Measurements from ENCODE around the gene TMEM82. TPM values are rescaled to one million over a fixed set of nuclear protein-coding genes. Genes with fewer than 3 reads are reported as not detected.

TMEM82 gene
- total RNA-seq, 2 experiments from 2014 or later, result not detected

GRCh38 chr1:15724949-15725880, 17.1 kb upstream of the TMEM82 start:
- H3K4me3 Mint-ChIP-seq, result no peak overlapping the region
- no peak for ATAC-seq

GRCh38 chr1:15726508-15726907, 15.8 kb upstream of the TMEM82 start:
- ATAC-seq (no peak), DNase-seq (no peak)
- CTCF ChIA-PET, result no interaction called here
- Mint-ChIP-seq H3K27ac (no peak overlapping the region), H3K36me3 (peaks cover 7% of the 10 kb centered on the region), H3K4me3 (no peak overlapping the region), H3K4me1 (no peaks in the 10 kb centered on the region), H3K9me3 (ENCODE audit: low read depth) (no peaks in the 10 kb centered on the region), H3K27me3 (no peaks in the 10 kb centered on the region)

More at GRCh38 chr1:15724949-15725880, 17.1 kb upstream of the TMEM82 start:
- no peaks in the 10 kb centered on the region for H3K9me3 Mint-ChIP-seq (ENCODE audit: low read depth)
- peaks cover 7% of the 10 kb centered on the region for H3K36me3 Mint-ChIP-seq
- CTCF ChIA-PET, result no interaction called here
- no peaks in the 10 kb centered on the region for H3K4me1 Mint-ChIP-seq
- no peak overlapping the region for H3K27ac Mint-ChIP-seq
- no peak for DNase-seq
- no peaks in the 10 kb centered on the region for H3K27me3 Mint-ChIP-seq

GRCh38 chr1:15727021-15727420, 15.3 kb upstream of the TMEM82 start:
- no peak for DNase-seq

GRCh38 chr1:15727424-15727823, 14.9 kb upstream of the TMEM82 start:
- DNase-seq (no peak), ATAC-seq (no peak)
- Mint-ChIP-seq H3K4me3 (no peak overlapping the region), H3K36me3 (peaks cover 7% of the 10 kb centered on the region), H3K9me3 (ENCODE audit: low read depth) (no peaks in the 10 kb centered on the region), H3K27ac (no peak overlapping the region), H3K27me3 (no peaks in the 10 kb centered on the region), H3K4me1 (no peaks in the 10 kb centered on the region)
- CTCF ChIA-PET, result no interaction called here

More at GRCh38 chr1:15727021-15727420, 15.3 kb upstream of the TMEM82 start:
- Mint-ChIP-seq H3K27me3 (no peaks in the 10 kb centered on the region), H3K36me3 (peaks cover 7% of the 10 kb centered on the region), H3K4me1 (no peaks in the 10 kb centered on the region), H3K9me3 (ENCODE audit: low read depth) (no peaks in the 10 kb centered on the region), H3K27ac (no peak overlapping the region), H3K4me3 (no peak overlapping the region)
- CTCF ChIA-PET, result no interaction called here
- ATAC-seq, result no peak

- Mint-ChIP-seq H3K36me3 (peaks cover 7% of the 10 kb centered on the region), H3K27ac (no peak overlapping the region), H3K4me1 (no peaks in the 10 kb centered on the region), H3K9me3 (ENCODE audit: low read depth) (no peaks in the 10 kb centered on the region), H3K4me3 (no peak overlapping the region), H3K27me3 (no peaks in the 10 kb centered on the region)
- CTCF ChIA-PET, result no interaction called here
- ATAC-seq, result no peak
- no peak for DNase-seq
Measured at GRCh38 chr1:15727866-15728534, 14.3 kb upstream of the TMEM82 start.

GRCh38 chr1:15728937-15729657, 13.2 kb upstream of the TMEM82 start:
- Mint-ChIP-seq H3K27me3 (no peaks in the 10 kb centered on the region), H3K9me3 (ENCODE audit: low read depth) (no peaks in the 10 kb centered on the region), H3K4me1 (no peaks in the 10 kb centered on the region), H3K27ac (no peak overlapping the region), H3K4me3 (no peak overlapping the region), H3K36me3 (peaks cover 7% of the 10 kb centered on the region)
- ATAC-seq (no peak), DNase-seq (no peak)
- CTCF ChIA-PET, result no interaction called here

- CTCF ChIA-PET, result interaction anchor here (1.0 kb wide), 1 partner anchor 11 kb away, joined by 4 read pairs; no protein-coding TSS in a partner anchor
- no peak for DNase-seq
- no peak for ATAC-seq
- peaks cover 5% of the 10 kb centered on the region for H3K36me3 Mint-ChIP-seq
- H3K27me3 Mint-ChIP-seq, result no peaks in the 10 kb centered on the region
- H3K27ac Mint-ChIP-seq, result no peak overlapping the region
- no peaks in the 10 kb centered on the region for H3K4me1 Mint-ChIP-seq
- no peak overlapping the region for H3K4me3 Mint-ChIP-seq
- no peaks in the 10 kb centered on the region for H3K9me3 Mint-ChIP-seq (ENCODE audit: low read depth)
Measured at GRCh38 chr1:15730423-15730822, 11.9 kb upstream of the TMEM82 start.

- DNase-seq (no peak), ATAC-seq (no peak)
- CTCF ChIA-PET, result interaction anchor here (1.0 kb wide), 1 partner anchor 10 kb away, joined by 4 read pairs; no protein-coding TSS in a partner anchor
- H3K4me1 Mint-ChIP-seq, result no peaks in the 10 kb centered on the region
- H3K4me3 Mint-ChIP-seq, result no peak overlapping the region
- no peak overlapping the region for H3K27ac Mint-ChIP-seq
- H3K27me3 Mint-ChIP-seq, result no peaks in the 10 kb centered on the region
- peaks cover 5% of the 10 kb centered on the region for H3K36me3 Mint-ChIP-seq
- no peaks in the 10 kb centered on the region for H3K9me3 Mint-ChIP-seq (ENCODE audit: low read depth)
Measured at GRCh38 chr1:15730936-15731335, 11.4 kb upstream of the TMEM82 start.

- no peak for DNase-seq
- no peaks in the 10 kb centered on the region for H3K4me1 Mint-ChIP-seq
- peaks cover 3% of the 10 kb centered on the region for H3K36me3 Mint-ChIP-seq
- H3K4me3 Mint-ChIP-seq, result no peak overlapping the region
- no peaks in the 10 kb centered on the region for H3K27me3 Mint-ChIP-seq
- no peaks in the 10 kb centered on the region for H3K9me3 Mint-ChIP-seq (ENCODE audit: low read depth)
- ATAC-seq, result no peak
- no peak overlapping the region for H3K27ac Mint-ChIP-seq
- CTCF ChIA-PET, result no interaction called here
Measured at GRCh38 chr1:15731735-15732685, 10.3 kb upstream of the TMEM82 start.

- H3K9me3 Mint-ChIP-seq (ENCODE audit: low read depth), result no peaks in the 10 kb centered on the region
- no peaks in the 10 kb centered on the region for H3K27me3 Mint-ChIP-seq
- ATAC-seq, result no peak
- H3K36me3 Mint-ChIP-seq, result peaks cover 2% of the 10 kb centered on the region
- DNase-seq, result no peak
- no peak overlapping the region for H3K4me3 Mint-ChIP-seq
- no peaks in the 10 kb centered on the region for H3K4me1 Mint-ChIP-seq
- CTCF ChIA-PET, result no interaction called here
- no peak overlapping the region for H3K27ac Mint-ChIP-seq
Measured at GRCh38 chr1:15732686-15733081, 9.6 kb upstream of the TMEM82 start.

- no peaks in the 10 kb centered on the region for H3K4me1 Mint-ChIP-seq
- CTCF ChIA-PET, result no interaction called here
- no peak overlapping the region for H3K27ac Mint-ChIP-seq
- H3K9me3 Mint-ChIP-seq (ENCODE audit: low read depth), result no peaks in the 10 kb centered on the region
- no peaks in the 10 kb centered on the region for H3K27me3 Mint-ChIP-seq
- no peak for ATAC-seq
- H3K4me3 Mint-ChIP-seq, result no peak overlapping the region
- no peaks in the 10 kb centered on the region for H3K36me3 Mint-ChIP-seq
- DNase-seq, result no peak
Measured at GRCh38 chr1:15733218-15733725, 9.0 kb upstream of the TMEM82 start.

GRCh38 chr1:15733726-15734226, 8.5 kb upstream of the TMEM82 start:
- Mint-ChIP-seq H3K36me3 (no peaks in the 10 kb centered on the region), H3K9me3 (ENCODE audit: low read depth) (no peaks in the 10 kb centered on the region)

More at GRCh38 chr1:15733726-15734226, 8.5 kb upstream of the TMEM82 start:
- no peak for ATAC-seq
- Mint-ChIP-seq H3K27me3 (no peaks in the 10 kb centered on the region), H3K4me3 (no peak overlapping the region), H3K27ac (no peak overlapping the region), H3K4me1 (no peaks in the 10 kb centered on the region)
- CTCF ChIA-PET, result no interaction called here
- DNase-seq, result no peak

All from activated CD8-positive, alpha-beta memory T cell treated with anti-CD3 and anti-CD28 coated beads, Interleukin-2, amount 10 ng/mL, durations not matched to agents 7 days and 5 days (primary cell).